ENCODE measurements around the gene TTLL11.

TTLL11 gene

GRCh38 chr9:122031776-122032175, 61.3 kb downstream of the TTLL11 start:
- no peak for DNase-seq (ENCODE audit: low spot score)
- in situ Hi-C loops (cut with MboI; ENCODE audit: low pct_unique_long_range_greater_than_20kb, low sequenced_read_pairs, unreplicated experiment) = no loop called here
- TF ChIP-seq, protein P1, sequence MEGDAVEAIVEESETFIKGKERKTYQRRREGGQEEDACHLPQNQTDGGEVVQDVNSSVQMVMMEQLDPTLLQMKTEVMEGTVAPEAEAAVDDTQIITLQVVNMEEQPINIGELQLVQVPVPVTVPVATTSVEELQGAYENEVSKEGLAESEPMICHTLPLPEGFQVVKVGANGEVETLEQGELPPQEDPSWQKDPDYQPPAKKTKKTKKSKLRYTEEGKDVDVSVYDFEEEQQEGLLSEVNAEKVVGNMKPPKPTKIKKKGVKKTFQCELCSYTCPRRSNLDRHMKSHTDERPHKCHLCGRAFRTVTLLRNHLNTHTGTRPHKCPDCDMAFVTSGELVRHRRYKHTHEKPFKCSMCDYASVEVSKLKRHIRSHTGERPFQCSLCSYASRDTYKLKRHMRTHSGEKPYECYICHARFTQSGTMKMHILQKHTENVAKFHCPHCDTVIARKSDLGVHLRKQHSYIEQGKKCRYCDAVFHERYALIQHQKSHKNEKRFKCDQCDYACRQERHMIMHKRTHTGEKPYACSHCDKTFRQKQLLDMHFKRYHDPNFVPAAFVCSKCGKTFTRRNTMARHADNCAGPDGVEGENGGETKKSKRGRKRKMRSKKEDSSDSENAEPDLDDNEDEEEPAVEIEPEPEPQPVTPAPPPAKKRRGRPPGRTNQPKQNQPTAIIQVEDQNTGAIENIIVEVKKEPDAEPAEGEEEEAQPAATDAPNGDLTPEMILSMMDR (IDR thresholded peaks at IDR 0.05; ENCODE audit: extremely low read depth, insufficient read depth, missing control alignments) = no peak

- no peak for DNase-seq (ENCODE audit: low spot score)
- in situ Hi-C loops (cut with MboI; ENCODE audit: low pct_unique_long_range_greater_than_20kb, low sequenced_read_pairs, unreplicated experiment) = no loop called here
- TF ChIP-seq, protein P1 (IDR thresholded peaks at IDR 0.05; ENCODE audit: extremely low read depth, insufficient read depth, missing control alignments) = no peak
These were observed 62.0 kb downstream of the TTLL11 start for GRCh38 chr9:122031157-122031556.

DNA sequence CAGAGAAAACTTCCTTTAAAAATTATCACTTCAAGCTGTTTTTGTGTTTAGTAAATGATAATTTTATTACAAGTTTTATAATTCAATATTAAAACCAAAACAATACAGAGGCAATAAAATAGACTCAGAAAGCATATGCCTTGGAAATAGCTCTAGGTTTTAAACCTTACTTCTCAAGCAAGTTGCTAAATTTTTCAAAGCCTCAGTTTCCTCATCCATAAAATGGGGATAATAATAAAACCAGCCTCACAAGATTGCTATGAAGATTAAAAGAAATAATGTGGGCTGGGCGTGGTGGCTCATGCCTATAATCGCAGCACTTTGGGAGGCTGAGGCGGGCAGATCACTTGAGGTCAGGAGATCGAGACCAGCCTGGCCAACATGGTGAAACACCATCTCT, 62.8 kb downstream of the TTLL11 start:
- TF ChIP-seq, protein P1 (IDR thresholded peaks at IDR 0.05; ENCODE audit: extremely low read depth, insufficient read depth, missing control alignments) = no peak
- in situ Hi-C loops (cut with MboI; ENCODE audit: low pct_unique_long_range_greater_than_20kb, low sequenced_read_pairs, unreplicated experiment) = no loop called here
- DNase-seq (ENCODE audit: low spot score) = no peak

GRCh38 chr9:122029898-122030297, 63.2 kb downstream of the TTLL11 start:
- TF ChIP-seq, protein P1 (IDR thresholded peaks at IDR 0.05; ENCODE audit: extremely low read depth, insufficient read depth, missing control alignments) = no peak
- no peak for DNase-seq (ENCODE audit: low spot score)
- in situ Hi-C loops (cut with MboI; ENCODE audit: low pct_unique_long_range_greater_than_20kb, low sequenced_read_pairs, unreplicated experiment) = no loop called here

DNA sequence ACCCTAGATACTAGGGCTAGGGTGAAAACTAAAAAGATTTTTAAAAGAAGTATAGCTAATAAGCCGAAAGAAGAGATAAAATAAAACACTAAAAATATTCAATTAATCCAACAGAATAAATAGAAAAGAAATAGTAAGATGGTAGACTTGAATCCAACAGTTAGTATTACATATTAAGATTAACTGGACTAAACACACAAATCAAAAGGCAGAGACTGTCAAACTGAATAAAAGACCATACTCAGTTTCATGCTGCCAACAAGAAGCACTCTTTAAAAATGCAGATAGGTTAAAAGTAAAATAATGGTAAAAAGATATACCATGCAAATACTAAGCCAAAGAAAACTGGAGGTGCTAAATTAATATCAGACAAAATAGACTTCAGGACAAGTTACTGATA, 65.0 kb downstream of the TTLL11 start:
- in situ Hi-C loops (cut with MboI; ENCODE audit: low pct_unique_long_range_greater_than_20kb, low sequenced_read_pairs, unreplicated experiment) = no loop called here
- TF ChIP-seq, protein P1 (IDR thresholded peaks at IDR 0.05; ENCODE audit: extremely low read depth, insufficient read depth, missing control alignments) = no peak
- DNase-seq (ENCODE audit: low spot score) = no peak

DNA sequence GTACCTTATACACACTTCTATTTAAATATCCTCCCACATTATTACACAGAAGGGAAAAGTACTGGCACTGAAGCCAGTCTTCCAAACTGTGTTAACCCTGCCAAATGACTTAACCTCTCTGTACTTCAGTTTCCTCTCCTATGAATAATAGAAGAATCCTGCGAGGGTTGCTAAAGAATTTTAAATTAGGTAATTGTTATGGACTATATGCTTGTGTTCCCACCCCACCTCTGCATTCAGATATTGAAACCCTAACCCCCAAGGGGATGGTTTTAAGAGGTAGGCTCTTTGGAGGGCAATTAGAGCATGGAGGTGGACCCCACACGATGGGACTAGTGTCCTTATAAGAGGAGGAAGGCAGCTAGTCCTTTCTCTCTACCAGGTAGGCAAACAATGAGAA, 72.7 kb downstream of the TTLL11 start:
- DNase-seq (ENCODE audit: low spot score) = no peak
- in situ Hi-C loops (cut with MboI; ENCODE audit: low pct_unique_long_range_greater_than_20kb, low sequenced_read_pairs, unreplicated experiment) = no loop called here
- TF ChIP-seq, protein P1 (IDR thresholded peaks at IDR 0.05; ENCODE audit: extremely low read depth, insufficient read depth, missing control alignments) = no peak

- TF ChIP-seq, protein P1 (IDR thresholded peaks at IDR 0.05; ENCODE audit: extremely low read depth, insufficient read depth, missing control alignments) = no peak
- in situ Hi-C loops (cut with MboI; ENCODE audit: low pct_unique_long_range_greater_than_20kb, low sequenced_read_pairs, unreplicated experiment) = no loop called here
These were observed 76.4 kb downstream of the TTLL11 start for GRCh38 chr9:122016744-122017143.

More at GRCh38 chr9:122016744-122017143, 76.4 kb downstream of the TTLL11 start:
- no peak for DNase-seq (ENCODE audit: low spot score)

Measured in GM13977 (cell line).